NOMO-1 treated with dmso at 0.1 percent for 144 hours (cell line): ENCODE results near the gene SIAE.
"Not testable (repeated sequence)": the region's sequence is repeated elsewhere in the genome, so short reads cannot be mapped to it uniquely, and the experiment has no call there.

Source experiments
- DNase-seq: peaks from one replicate; lab custom pipeline; 2025; ENCODE audit not compliant: unreplicated experiment; lab: John Stamatoyannopoulos, UW

SIAE gene

DNA sequence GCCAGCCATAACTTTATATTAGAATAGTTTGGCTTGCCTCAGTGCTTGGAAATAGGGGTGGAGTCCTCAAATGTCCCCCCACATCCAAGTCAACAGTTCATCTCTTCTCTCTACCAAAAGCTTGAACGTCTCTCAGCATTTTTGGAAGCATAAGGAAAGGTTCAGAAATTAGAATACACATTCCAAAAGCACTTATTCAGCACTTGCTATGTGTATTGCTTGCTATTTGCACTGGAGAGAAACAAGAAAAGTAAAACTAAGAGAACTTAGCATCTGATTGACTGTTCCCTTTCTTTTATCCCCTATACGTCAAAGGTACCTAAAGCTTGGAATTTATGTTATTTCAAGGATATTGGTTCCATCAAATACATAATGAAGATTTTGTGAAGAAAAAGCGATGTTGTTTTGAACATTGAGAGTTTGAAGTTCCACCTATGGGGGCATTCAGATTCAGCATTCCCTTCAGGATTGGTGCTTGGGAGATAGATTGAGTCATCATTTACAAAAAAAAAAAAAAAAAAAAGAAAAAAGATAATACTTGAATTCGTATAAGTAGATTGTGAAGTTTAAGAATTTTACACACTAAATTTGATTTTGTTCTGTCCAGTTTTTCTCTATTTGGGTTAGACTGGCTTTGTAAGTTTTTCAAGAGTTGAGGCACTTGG lies 49.5 kb downstream of the SIAE start:
- no peak for DNase-seq

DNA sequence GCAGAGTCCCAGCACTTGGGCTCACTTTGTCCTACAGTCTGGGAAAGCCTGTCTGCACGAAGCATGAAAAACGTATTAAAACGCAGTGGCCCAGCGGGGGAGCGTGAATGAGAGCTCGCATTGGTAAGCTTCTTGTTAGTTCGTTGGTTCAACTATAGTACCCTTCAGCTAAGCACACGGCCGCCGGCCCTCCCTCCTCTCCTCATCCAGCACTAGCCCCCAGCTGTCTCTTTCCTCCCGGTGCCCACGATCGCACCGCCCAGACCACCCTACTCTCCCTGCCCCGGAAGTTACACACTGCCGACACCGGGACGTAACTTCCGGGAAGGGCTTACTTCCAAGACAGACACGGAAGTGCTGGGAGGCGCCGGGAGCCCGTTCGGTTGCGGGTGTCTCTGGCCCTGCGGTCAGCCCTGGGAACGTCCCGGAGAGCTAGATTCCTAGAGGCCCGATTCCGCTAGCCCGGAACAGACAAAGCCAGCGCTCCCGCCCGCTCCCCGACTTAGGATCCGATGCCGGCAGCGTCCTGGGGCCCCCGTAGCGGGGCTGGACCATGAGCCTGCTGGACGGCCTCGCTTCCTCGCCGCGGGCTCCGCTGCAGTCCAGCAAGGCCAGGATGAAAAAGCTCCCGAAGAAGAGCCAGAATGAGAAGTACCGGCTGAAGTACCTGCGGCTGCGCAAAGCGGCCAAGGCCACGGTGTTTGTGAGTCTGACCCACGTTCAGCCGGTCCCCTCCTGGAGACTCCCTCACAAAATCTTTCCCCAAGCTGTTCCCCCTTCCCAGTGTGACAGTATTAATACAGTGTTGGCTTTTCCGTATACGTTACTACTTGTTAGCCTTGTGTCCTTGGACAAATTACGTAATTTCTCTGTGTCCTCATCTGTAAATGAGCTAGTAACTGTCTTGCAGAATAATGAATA lies 50.7 kb downstream of the SIAE start, which contains the start of gene TBRG1:
TBRG1 (plus strand) TSS at position 334 of the 921 bp plus-strand sequence; CDS start at position 554, 220 bp downstream.
- DNase-seq, result peak; percentile 65

DNA sequence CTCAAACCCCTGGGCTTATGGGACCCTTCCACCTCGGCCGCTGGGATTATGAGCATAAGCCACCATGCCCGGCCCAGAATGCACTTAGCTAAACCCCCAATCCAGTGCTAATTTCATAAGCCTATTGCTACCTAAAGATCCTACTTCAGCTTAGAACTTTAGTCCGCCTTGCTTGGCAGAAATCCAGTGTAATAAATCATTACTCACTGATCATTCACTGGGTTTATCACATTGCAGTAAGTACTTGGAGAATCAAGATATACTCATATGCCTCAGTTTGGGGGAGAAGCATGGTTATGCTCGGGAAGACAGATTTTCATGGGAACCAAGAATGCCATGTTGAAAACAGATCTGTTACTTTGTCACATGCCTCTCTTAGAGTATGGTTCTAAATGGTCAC lies 54.7 kb downstream of the SIAE start:
- DNase-seq, result no peak

DNA sequence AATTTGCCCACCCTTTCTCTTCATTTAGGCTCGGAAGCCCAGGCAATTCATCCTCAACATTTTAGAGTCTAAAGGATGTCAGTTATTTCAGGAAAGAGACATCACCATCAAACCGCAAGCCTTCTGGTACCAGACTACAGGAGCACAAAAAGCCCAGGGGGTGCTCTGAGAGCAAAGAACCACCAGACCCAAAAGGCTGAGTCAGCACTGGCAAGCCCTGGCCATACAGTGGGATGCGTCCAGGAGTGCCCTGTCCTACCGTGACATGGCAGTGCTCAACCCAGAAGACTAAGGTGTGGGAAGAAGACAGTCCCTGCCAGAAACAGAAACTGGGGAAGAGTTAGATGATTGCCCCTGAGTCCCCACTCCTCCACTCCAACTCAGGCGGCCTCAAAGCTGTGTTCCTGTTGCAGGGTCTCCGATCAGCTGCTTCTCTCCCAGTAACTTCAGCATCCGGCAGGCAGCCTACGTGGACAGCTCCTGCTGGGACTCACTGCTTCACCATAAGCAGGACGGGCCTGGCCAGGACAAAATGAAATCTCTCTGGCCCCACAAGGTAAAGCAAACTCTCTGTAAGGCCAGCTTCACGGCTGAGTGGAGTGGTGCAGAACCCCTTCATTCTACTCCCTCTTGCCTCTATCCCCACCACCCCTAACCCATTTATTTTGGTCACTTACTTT lies 60.8 kb downstream of the SIAE start:
- no peak for DNase-seq

DNA sequence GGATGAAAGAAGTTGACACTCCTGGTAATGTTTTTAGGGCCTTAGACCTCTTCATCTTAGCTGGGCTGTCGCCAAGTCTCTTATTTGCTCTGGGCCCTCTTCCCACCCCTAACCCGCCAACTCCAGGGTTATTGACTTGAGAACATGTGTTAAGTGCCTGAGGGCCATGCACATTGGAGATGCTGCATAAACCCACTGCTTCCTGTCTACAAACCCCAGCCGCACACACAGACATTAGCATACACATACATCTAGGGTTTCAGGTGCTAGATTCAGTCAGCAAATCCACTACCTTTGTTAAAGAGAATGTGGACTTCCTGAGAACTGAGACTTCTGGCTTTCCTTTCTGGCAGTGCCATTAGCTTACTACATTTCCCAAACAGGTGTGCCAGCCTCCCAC lies 61.5 kb downstream of the SIAE start:
- DNase-seq, result no peak

DNA sequence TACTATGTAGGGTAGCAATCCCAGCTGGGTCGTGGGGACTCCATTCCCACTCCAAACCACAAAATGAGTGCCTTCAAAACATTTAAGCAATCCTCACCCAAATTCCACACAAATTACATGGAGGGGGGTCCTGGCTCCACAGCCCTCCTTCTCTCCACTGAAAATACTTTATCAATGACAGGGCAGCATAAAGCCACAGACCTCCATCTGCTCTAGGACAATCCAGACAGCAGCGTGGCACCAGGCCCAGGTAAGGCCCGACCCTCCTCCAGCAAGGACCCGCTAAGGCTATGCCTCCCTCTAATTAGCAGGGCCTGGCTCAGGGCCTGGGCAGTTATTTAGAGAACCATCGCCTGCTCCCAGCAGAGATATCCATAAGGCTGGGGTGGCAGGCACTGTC lies 62.5 kb downstream of the SIAE start, which contains the start of gene PANX3:
PANX3 (plus strand) TSS at position 365 of the 400 bp plus-strand sequence. CDS start 129 bp downstream, outside the sequence.
- DNase-seq, result no peak

DNA sequence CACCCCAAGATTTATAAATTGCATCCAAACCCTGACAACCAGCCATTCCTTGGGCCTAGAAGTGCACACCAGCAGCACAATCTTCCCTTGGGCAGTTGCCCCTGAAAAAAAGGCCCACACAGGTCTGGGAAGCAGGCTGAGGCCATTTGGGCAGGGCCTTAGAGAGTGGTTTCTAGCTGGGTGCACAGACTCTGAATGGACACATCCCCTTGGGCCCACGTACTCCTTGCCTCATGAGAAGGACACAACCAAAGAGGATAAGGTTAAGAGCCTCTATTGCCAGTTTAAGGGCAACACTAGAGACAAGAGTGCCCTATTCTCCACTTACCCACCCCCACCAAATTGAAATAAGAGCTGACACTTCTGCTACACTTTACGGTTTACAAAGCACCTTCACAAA lies 63.2 kb downstream of the SIAE start:
- no peak for DNase-seq

DNA sequence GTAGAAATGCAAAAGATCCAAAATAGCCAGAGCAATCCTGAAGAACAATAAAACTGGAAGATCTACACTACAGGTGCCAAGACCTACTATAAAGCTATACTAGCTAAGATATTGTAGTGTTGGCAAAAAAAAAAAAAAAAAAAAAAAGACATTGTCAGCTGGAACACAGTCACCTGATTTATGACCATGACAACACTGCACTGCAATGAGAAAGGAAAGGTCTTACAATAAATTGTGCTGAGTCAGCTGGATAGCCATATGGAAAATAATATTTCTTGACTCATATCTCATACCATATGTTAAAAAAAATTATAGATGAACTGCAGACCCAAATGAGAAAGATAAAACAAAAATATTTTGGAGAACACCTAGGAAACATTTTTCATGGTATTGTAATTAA lies 65.4 kb downstream of the SIAE start:
- no peak for DNase-seq

DNA sequence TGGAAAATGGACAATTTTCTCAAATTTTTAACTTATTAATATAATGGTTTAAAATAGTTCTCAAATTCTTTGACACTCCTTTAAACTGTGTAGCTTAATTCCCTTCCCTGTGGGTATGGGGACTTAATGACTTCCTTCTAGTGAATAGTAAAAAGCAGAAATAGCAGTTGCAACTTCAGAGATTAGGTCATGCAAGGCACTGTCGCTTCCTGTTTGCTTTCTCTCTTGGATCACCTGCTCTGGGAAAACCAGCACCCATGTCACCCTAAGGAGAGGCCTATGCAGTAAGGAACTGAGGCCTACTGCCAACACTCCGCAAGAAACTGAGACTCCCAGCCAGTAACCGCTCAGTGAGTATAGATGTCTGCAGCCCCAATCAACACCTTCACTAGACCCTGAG lies 67.8 kb downstream of the SIAE start:
- peak; percentile 40 for DNase-seq

DNA sequence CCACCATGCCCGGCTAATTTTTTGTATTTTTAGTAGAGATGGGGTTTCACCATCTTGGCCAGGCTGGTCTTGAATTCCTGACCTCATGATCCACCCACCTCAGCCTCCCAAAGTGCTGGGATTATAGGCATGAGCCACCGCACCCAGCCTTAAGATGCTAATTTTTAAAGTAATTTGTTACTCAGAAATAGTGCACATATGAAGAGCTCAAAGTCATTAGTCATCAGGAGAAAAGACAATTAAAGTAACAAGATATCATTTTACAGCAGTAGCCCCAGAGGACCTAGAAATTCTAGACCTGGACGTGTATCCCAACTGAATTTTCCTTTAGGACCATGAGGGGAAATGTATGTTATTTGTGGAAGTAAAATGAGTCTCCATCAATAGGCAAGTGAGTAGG lies 70.8 kb downstream of the SIAE start:
- not testable (repeated sequence) for DNase-seq

DNA sequence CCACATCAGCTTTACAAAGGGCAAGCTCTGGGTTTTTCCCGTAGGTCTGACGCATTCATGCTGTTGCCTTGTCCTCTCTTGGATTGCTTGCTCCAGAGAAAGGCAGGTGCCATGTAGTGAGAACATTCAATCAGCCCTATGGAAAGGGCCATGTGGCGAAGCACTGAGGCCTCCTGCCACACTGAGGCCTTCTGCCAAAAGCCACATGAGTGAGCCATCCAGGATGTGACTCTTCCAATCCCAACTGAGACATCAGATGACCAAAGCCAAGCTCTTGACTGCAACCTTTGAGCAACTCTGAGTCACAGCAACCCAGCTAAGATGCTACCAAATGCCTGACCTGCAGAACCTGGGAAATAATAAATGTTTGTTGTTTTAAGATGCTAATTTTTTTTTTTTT lies 71.3 kb downstream of the SIAE start:
- no peak for DNase-seq

DNA sequence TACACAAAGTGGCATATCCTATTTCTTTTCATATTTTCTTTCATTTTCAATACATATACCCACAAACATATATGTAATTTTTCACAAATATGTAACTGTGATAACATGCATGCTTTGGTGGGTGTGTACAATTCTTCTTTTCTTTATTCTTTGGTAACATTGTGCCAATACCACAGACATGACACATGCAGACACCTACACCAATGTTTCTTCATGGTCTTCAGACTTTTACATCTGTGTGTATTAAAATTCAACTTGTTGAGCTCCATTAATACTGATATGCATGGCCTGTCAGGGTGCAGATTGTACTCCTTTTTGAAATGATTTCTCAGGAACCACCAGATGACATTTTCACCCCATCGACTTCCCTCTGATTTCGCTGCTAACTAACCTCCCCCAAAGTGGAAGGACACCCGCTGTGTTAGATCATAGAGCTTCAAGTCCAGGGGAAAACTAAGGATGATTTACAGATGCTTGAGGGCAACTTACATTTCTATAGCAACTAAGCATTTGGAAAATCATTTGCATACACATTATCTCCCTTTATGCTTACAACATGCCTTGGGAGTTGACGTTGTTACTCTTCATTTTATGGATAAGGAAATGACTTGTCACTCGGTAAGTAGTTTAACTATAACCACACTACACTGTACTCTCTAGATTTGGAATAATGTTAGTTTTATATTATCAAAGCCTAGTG lies 72.8 kb downstream of the SIAE start:
- DNase-seq, result no peak

DNA sequence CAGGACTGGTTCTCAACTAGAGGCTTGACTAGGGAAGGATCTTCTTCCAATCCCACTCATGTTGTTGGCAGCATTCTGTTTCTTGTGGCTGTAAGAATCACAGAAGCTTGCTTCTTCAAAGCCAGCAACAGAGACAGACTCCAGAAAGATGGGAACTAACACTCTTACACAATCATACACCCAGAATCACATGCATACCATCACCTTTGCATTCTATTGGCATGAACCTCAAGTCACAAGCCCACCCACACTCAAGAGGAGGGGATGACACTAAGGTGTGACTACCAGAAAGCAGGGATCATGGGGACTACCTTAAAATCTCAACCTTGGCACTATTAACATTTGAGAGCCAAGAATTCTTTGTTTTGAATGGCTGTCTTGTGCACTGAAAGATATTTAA lies 75.9 kb downstream of the SIAE start:
- DNase-seq, result no peak

DNA sequence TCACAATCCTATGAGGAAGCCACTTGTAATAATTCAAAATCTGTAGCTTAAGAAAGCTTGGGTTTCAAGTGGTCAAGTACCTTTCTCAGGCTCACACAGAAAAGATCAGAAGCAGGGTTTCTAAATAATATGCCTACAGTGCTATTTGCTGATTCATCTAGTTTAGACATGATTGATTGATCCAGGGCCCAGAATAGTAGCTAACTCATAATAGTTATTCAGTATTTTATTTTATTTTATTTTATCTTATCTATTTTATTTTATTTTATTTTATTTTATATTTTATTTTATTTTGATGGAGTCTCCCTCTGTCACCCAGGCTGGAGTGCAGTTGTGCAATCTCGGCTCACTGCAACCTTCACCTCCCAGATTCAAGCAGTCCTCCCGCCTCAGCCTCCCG lies 78.2 kb downstream of the SIAE start:
- DNase-seq, result no peak

DNA sequence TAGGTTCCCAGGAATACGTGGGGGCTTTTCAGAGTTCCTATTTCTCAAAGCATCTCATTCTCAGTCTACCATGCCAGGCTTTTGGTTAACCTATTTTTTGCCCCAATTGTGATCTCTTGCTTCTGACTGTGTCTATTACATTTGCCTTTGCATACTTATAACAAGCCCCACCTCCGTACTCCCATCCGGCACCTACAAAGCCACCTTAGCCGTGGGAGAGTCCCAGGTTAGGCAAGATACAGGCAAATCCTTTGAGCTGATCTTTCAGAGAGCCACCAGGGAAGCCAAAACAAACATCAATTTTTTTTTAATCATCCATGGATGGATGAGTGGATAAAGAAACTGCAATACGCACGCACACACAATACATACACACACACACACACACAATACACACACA lies 80.9 kb downstream of the SIAE start:
- DNase-seq, result no peak

DNA sequence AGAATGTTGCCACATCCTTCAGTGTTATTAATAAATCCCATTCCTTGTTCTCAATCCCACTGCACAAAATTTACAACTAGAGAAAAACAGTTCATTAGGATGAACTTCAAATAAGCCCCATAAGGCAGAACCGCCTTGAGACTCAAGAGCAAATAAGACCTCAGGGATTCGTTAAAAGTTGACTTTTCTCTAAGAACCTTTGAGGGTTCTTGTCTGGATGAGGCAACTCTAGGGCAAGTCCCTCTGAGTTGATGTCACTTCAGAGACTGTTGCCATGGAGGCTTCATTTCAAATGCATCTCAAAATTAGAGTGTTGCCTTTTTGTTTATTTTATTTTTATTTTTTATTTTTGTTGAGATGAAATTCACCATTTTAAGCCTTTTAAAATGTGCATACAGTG lies 82.1 kb downstream of the SIAE start:
- DNase-seq, result no peak

DNA sequence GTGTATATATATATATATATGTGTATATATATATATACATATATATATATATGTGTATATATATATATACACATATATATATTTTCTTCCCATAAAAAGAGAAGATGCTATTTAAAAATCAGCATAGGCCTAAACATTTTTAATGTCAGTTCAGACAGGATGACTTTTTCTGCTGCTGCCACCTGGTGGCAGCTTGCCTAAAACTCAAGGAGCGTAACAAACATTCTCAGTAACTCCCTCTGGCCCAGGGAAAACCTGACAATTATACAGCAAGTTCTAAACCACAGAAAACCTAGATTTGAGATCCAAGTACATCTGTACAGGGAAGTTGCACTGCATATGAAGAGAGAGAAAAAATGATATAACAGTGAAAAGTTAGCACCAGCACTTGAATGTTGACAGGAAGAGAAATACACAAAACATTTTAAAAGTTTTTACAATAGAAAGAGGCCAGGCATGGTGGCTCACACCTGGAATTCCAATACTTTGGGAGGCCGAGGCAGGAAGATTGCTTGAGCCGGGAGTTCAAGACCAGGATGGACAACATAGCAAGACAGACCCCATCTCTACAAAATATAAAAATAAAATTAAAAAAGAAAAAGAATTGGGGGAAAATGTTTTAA lies 87.2 kb downstream of the SIAE start:
- no peak for DNase-seq

DNA sequence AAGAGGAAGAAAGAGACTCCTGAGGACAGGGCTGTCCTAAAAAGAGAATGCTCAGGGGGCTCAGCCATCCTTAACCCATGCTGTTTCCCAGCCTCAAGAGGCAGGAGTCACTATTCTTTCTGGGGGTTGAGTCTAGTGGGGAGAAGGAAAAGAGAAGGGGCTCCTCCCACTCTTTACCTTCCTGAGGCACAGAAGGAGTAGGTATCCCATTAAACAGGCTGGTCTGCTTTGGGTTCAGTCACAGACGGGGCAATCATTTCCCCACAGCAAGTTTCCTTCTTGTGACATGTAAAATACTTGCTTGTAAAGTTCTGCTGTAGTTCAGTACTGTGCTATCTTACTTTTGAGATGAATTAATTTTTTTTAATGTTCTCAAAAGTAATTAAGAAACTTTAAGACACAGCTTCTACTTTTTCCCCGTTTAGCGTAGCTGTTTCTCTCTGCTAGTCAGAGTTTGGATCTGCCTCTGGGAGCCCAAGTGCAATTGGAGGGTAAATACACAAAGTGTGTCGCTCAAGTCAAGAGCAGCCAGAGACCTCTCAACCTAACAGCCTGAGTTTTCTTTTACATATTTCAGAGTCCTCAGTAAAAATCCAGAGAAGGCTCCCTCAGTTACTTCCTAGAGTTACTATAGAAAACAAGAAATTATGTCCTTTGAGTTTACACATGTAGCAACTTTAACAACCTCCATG lies 88.7 kb downstream of the SIAE start:
- no peak for DNase-seq

DNA sequence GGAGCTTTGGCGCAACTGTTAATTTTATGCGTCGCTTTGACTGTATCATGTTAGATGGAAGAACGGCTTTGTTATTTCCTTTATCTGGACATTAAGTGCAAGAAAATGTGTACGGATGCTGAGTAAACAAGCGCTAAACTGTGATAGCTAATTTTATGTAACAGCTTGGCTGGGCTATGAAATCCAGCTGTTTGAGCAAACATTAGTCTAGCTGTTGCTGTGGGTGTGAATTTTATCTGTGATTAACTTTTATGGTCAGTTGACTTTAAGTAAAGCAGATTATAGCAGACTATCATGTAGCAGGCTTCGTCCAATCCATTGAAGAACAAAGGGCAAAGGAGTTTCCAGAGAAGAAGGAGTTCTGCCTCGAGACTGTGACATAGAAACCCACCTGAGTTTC lies 89.8 kb downstream of the SIAE start:
- no peak for DNase-seq
